Omental fat pad (tissue), 4 donors: Measurements from ENCODE around the gene LSG1. TPM values are rescaled to one million over a fixed set of nuclear protein-coding genes. Genes with fewer than 3 reads are reported as not detected.
A peak's percentile ranks its signal among the peaks of the same experiment; 100 is the strongest.

Experiments used
- ATAC-seq: fragments of 150-250 bp; one replicate; pipeline ENCODE4 v1.9.1; 2016; ENCODE audit warnings: mild to moderate bottlenecking, moderate library complexity; ENCODE audit not compliant: low FRiP score
- DNase-seq: peaks from one replicate; pipeline ENCODE4 v3.0.0-alpha.2; 2019; ENCODE audit warnings: low spot score
- total RNA-seq, 4 donors: library from RNA; depleted of rRNA; stranded (reverse); fragments of >200 nt; gene quantifications; one replicate each; pipeline ENCODE4 v1.1.0, GENCODE V29; 2016
- TF ChIP-seq, protein P1 (sequence below), 3 donors: fragments of 450-650 bp; IDR thresholded peaks; one replicate each; pipeline ENCODE4 v1.5.1; 2016 to 2017; ENCODE audit warnings: antibody characterized with exemption in 3 of 3, mild to moderate bottlenecking in 3 of 3, moderate library complexity in 2 of 3

LSG1 gene
- total RNA-seq, 4 donors from 2014 or later: 34.4 to 82.5 (median 35.2) TPM

DNA sequence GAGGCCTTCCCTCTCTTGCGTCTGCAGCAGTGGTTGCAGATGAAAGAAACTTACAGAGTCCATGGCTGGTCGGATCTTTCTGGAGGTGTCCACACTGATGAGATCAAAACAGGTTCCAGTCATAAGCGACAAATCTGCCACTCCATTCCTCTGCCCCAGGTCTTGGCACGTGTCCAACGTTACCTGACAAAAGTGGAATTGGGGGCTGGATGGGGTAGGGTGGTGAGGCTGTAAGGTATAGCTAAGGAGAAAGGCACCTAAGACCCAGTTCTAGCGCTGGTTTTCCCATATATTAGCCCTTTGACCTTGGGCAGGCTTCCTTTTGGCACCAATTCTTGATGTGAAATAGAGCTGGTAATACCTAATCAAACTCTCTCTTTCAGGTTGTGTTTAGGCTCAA is 24.7 kb upstream of the LSG1 start:
- TF ChIP-seq, protein P1, sequence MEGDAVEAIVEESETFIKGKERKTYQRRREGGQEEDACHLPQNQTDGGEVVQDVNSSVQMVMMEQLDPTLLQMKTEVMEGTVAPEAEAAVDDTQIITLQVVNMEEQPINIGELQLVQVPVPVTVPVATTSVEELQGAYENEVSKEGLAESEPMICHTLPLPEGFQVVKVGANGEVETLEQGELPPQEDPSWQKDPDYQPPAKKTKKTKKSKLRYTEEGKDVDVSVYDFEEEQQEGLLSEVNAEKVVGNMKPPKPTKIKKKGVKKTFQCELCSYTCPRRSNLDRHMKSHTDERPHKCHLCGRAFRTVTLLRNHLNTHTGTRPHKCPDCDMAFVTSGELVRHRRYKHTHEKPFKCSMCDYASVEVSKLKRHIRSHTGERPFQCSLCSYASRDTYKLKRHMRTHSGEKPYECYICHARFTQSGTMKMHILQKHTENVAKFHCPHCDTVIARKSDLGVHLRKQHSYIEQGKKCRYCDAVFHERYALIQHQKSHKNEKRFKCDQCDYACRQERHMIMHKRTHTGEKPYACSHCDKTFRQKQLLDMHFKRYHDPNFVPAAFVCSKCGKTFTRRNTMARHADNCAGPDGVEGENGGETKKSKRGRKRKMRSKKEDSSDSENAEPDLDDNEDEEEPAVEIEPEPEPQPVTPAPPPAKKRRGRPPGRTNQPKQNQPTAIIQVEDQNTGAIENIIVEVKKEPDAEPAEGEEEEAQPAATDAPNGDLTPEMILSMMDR (IDR thresholded peaks at IDR 0.05): no peak
- ATAC-seq (no peak), DNase-seq (no peak)

DNA sequence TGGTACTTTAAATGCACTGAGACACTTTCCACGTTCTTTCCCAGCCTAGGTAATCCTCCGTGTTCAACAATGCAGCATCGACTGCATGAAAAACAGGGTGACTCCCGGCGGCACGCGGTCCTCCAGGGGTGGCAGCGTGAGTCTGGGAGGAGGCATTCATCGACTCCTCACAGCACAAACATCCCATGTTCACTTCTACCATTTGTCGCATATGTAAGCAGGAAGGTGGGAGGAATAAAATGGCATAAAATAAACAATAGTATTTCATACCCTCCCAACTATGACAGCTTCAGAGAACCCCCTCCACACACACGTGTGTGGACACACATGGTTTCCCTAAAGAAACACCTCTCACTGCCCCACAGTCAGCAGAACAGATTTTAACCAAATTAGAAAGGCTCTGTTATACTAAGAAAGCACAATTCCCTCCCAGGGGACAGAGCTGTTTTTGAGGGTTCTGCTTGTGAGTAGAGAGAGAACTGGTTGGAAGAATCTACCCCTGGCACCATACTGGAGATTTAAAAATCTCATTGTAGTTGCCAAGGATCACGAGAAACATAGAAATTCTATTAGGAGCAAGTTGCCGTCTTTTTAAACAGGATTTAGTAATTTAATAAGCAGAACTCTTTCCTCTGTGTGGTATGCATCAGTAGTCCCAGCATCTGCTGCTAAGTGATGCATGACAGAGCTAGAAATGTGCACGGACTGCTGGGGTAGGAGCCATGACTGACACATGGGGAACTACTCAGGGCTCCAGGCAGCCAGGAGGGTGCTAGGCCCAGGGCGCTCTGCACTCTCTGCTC is 19.7 kb upstream of the LSG1 start:
- TF ChIP-seq, protein P1 (IDR thresholded peaks at IDR 0.05): no peak
- no peak for ATAC-seq
- DNase-seq: no peak

DNA sequence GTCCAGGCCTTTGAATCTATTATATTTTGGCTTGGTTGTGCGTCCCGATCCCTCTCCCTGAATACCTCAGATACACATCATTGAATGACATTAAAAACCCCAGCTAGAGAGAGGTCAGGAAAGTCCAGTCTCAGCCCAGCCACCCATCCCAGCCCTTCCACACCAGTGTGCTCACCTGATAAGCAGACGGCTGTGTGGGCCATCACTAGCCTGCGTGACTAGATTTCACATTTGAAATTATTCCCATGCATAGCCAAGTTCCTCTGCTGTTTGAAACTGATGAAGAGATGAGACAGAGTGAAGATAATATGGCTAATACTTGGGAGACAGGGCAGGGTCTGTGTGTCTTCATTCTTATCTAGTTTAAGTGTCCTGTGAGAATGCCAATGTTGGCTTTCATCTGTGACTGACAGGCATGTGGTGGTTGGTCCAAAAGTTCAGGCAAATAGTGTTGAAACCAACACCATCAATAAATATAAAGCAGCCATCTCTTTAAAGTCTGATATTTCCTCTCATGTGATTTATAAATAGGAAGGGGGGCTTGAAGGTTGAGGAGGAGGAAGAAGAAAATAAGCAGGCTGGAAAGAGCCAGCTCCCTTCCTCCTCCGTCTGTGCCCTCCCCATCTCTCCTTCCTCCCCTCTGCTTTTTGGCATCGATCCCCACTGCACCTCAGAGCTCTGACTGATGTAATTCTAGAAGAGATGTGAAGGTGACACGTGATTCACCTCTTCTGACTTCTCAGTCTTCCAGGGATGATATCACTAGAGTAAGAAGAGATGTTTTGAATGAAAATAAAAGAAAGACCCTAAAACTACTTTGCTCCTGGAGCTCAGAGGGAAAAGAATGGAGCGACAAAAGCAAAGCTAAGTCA is 18.7 kb upstream of the LSG1 start:
- ATAC-seq (peak; percentile 54), DNase-seq (no peak)
- TF ChIP-seq, protein P1 (IDR thresholded peaks at IDR 0.05): no peak

DNA sequence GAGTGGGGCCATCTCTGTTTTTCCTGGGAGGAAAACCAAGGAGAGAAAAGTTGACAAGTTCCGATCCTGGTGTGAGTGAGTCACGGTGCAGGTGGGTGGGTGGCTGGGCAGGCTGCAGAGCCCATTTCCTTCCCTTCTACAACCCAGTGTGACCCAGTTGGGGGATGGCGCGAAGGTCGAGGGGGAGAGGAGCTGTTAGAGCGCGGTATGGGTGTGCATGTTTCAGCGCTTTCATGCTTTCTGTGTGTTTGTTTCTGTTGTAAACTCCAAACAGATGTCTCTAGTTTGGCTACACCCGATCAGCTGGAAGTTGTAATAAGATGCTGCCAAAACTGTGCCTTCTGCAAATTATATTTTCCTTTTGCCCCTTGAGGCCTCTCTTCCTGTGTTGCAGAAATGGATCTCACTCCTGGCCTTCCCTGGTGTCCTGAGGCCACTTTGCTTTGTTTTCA is 17.5 kb upstream of the LSG1 start:
- DNase-seq: no peak
- no peak for ATAC-seq

DNA sequence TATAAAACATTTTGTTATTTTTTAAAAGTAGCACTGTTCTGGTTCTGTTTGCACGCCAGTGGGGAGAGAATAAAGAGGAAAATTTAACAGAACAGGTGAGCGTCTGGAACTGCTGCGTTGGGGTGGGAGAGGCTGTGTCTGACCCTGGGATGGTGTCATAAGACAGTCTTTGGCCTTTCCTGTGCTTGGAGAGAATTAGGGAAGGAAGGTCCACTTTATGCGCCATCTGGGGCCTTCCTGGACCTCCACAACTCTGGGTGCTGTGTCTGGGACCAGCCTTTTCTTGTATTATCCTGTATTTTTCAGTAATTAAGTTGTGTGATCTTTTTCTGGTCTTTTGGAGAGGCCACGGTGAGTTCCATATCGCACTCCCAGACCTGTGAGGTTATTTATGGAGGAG is 17.0 kb upstream of the LSG1 start:
- no peak for DNase-seq
- no peak for ATAC-seq
- TF ChIP-seq, protein P1 (IDR thresholded peaks at IDR 0.05): no peak

More for the DNA sequence above, 17.5 kb upstream of the LSG1 start:
- TF ChIP-seq, protein P1 (IDR thresholded peaks at IDR 0.05): no peak

DNA sequence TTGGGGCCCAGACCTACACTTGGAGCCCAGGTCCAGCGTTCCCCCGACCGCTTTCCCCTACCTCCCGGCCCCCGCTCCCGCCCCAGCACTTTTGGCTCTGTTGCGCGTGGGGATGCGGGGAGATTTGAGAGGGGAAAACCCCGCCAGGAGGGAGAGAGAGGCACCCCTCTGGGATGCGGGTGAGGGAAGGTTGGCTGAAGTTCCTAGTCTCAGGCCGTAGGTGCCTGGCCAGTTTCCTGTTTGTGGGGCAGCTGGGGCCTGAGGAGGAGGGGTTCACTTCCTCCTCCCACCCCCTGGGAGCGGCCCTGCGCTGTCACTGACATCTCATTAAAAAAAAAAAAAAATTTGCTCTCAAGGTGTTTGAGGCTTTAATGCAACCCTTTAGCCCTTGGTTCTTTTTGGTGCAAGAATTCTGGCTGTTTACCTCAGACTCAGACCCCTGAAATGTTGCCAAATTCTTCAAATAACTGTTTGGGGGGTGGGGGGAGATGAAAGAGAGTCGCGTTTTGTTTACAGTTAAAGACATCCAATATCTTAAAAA is 16.3 kb upstream of the LSG1 start:
- no peak for ATAC-seq
- no peak for DNase-seq
- TF ChIP-seq, protein P1 (IDR thresholded peaks at IDR 0.05): no peak
